ENCODE results near the gene ZNF850. TPM values are rescaled to one million over a fixed set of nuclear protein-coding genes. Genes with fewer than 3 reads are reported as not detected.

Gene ZNF850
- total and polyA plus RNA-seq, 2 of the 8 experiments (the other 6 are each of a cell fraction or from before 2014, with no cell fraction given) = 6.7 to 21.2 TPM

- peaks cover 3 to 88% (median 37%) of the 10 kb centered on the region in 4 experiments; a peak in 7 of 8 replicates for H3K36me3 ChIP-seq (ENCODE audit: control insufficient read depth in 2 of 4, insufficient read depth in 4 of 4, low read length in 3 of 4)
- H3K4me2 ChIP-seq (ENCODE audit: insufficient read depth in 1 of 2, low read depth in 2 of 2, low read length in 2 of 2) = no peak overlapping the region
- H2BK12ac ChIP-seq (ENCODE audit: low read depth, low read length) = no peak overlapping the region
- H3K27ac ChIP-seq (ENCODE audit: low read depth, low read length) = no peak overlapping the region
- no peak overlapping the region for H3K23ac ChIP-seq (ENCODE audit: insufficient read length)
- H2BK5ac ChIP-seq (ENCODE audit: low read depth, low read length) = no peak overlapping the region
- DNase-seq (ENCODE audit: low read depth in 1 of 2, low spot score in 2 of 2) = no peak
- H3K79me2 ChIP-seq (ENCODE audit: control insufficient read depth in 1 of 2, insufficient read depth in 2 of 2, low read length in 2 of 2) = no peaks in the 10 kb centered on the region
- no peak overlapping the region for H3K4ac ChIP-seq (replicated peaks; ENCODE audit: insufficient read length, low read depth, low read length)
- no peak overlapping the region for H3K9ac ChIP-seq (replicated peaks in 1 of 4; ENCODE audit: extremely low read depth in 1 of 4, low read depth in 3 of 4, low read length in 3 of 4)
- no peak for TF ChIP-seq CREB1 (IDR thresholded peaks at IDR 0.05)
- TF ChIP-seq USF2 (IDR thresholded peaks at IDR 0.05; ENCODE audit: low read length) = no peak
- no peak for TF ChIP-seq RFX5 (IDR thresholded peaks at IDR 0.05; ENCODE audit: borderline replicate concordance, low read depth, low read length)
- TF ChIP-seq HDAC6 (IDR thresholded peaks at IDR 0.05; ENCODE audit: low read depth, low read length) = no peak
- no peak for TF ChIP-seq PHF8 (conservative IDR thresholded peaks at IDR 0.05; ENCODE audit: low read depth, low read length)
- TF ChIP-seq EGR1 (IDR thresholded peaks at IDR 0.05; ENCODE audit: borderline replicate concordance, low read depth, low read length) = no peak
- TF ChIP-seq TCF12 (IDR thresholded peaks at IDR 0.05; ENCODE audit: low read depth, low read length) = no peak
- TF ChIP-seq NRF1 (IDR thresholded peaks at IDR 0.05; ENCODE audit: low read depth, low read length) = no peak
- TF ChIP-seq MAX (IDR thresholded peaks at IDR 0.05) = no peak
- no peak for TF ChIP-seq SIN3A (conservative IDR thresholded peaks at IDR 0.05 in 1 of 2, IDR thresholded peaks at IDR 0.05 in 1 of 2; ENCODE audit: low read depth in 1 of 2, low read length in 2 of 2)
- no peak for TF ChIP-seq ATF3 (IDR thresholded peaks at IDR 0.05; ENCODE audit: insufficient read depth, low read depth, low read length)
- H4K20me1 ChIP-seq (replicated peaks in 1 of 2; ENCODE audit: control insufficient read depth in 1 of 2, insufficient read depth in 2 of 2, low read length in 2 of 2) = no peaks in the 10 kb centered on the region
- no peak overlapping the region for H2AFZ ChIP-seq (ENCODE audit: low read length)
- H2BK120ac ChIP-seq (replicated peaks; ENCODE audit: low read depth, low read length) = no peak overlapping the region
- H3K4me1 ChIP-seq (replicated peaks in 1 of 4; ENCODE audit: control insufficient read depth in 3 of 4, insufficient read depth in 4 of 4, low read length in 3 of 4) = no peaks in the 10 kb centered on the region
- WGBS, 2 experiments (ENCODE audit: extremely low coverage in 1 of 2, insufficient coverage in 1 of 2, insufficient read length in 1 of 2, insufficient replicate concordance in 2 of 2, low coverage in 1 of 2, low lambda C conversion rate in 2 of 2, missing lambda C conversion rate in 1 of 2) = 99% methylated on average over 5 of the region's 5 CpGs; no CpG with 5 or more reads in 1 of the 2 experiments
- H2AK5ac ChIP-seq (ENCODE audit: low read depth, low read length) = no peak overlapping the region
- no peak overlapping the region for H3K4me3 ChIP-seq (ENCODE audit: extremely low read depth in 1 of 4, insufficient read depth in 2 of 4, low read depth in 3 of 4, low read length in 4 of 4)
- H3K56ac ChIP-seq (replicated peaks; ENCODE audit: insufficient read length, low read depth, low read length) = no peak overlapping the region
- H3K14ac ChIP-seq (ENCODE audit: insufficient read length) = no peak overlapping the region
- no peak overlapping the region for H3K18ac ChIP-seq (ENCODE audit: extremely low read depth, low read length)
- ChIA-PET POLR2A (ENCODE audit: partially characterized antibody) (interaction anchor here (1.2 to 1.4 kb wide), 2 partner anchors 20 to 25 kb away, joined by 3 to 4 read pairs; no protein-coding TSS in a partner anchor), CTCF (ENCODE audit: partially characterized antibody) (interaction anchor here (0.6 kb wide), 1 partner anchor 27 kb away, joined by 3 read pairs; no protein-coding TSS in a partner anchor)
- no peak overlapping the region for H4K91ac ChIP-seq (replicated peaks; ENCODE audit: insufficient read length, low read length)
- H4K8ac ChIP-seq (ENCODE audit: extremely low read depth, insufficient read depth, low read length) = no peak overlapping the region
- H3K23me2 ChIP-seq (ENCODE audit: low read depth, low read length) = no peaks in the 10 kb centered on the region
- no peak overlapping the region for H4K5ac ChIP-seq (ENCODE audit: insufficient read length, low read depth, low read length)
- H2BK15ac ChIP-seq (ENCODE audit: low read length) = no peak overlapping the region
- H3K27me3 ChIP-seq (replicated peaks in 1 of 4; ENCODE audit: control insufficient read depth in 3 of 4, extremely low read depth in 1 of 4, insufficient read depth in 3 of 4, low read length in 3 of 4) = no peaks in the 10 kb centered on the region
- H3K9me3 ChIP-seq (ENCODE audit: insufficient read depth in 2 of 2, low read depth in 1 of 2, low read length in 1 of 2) = peaks cover 67 to 82% of the 10 kb centered on the region in 2 experiments
- no peaks in the 10 kb centered on the region for H3K79me1 ChIP-seq (ENCODE audit: low read depth, low read length)
- H2BK20ac ChIP-seq (ENCODE audit: low read length) = no peak overlapping the region
- no peak for FAIRE-seq
Observed at GRCh38 chr19:36821758-36822157, 49.2 kb upstream of the ZNF850 start.

Measured in H1 (cell line).